H1 (cell line): Measurements from ENCODE around the gene IRF9. TPM values are rescaled to one million over a fixed set of nuclear protein-coding genes. Genes with fewer than 3 reads are reported as not detected.
A peak's percentile ranks its signal among the peaks of the same experiment; 100 is the strongest.

ENCODE experiments used
- CTCF ChIA-PET: fragments of 300-600 bp; sonication (Branson Sonifier 250); formaldehyde crosslinking; loops from one replicate; lab custom pipeline; 2021; ENCODE audit not compliant: partially characterized antibody; lab: Charles Lee
- POLR2A ChIA-PET: fragments of 300-600 bp; sonication (Branson Sonifier 250); formaldehyde crosslinking; loops from one replicate; lab custom pipeline; 2021; ENCODE audit warnings: inconsistent platforms; ENCODE audit not compliant: partially characterized antibody; lab: Charles Lee
- DNase-seq, 2 experiments: peaks; one replicate each; pipeline versions ENCODE4 v3.0.0 to v3.0.0-alpha.2; 2010 to 2022; ENCODE audit warnings: low spot score in 2 of 2, low read depth in 1 of 2, mixed read lengths in 1 of 2
- FAIRE-seq: peaks from 2 replicates; lab custom pipeline; 2011; peaks lifted over from hg19 to GRCh38; lab: Jason Lieb, UNC
- H2AFZ ChIP-seq: 2 replicates; pipeline ENCODE4 v1.8.1; 2012; ENCODE audit warnings: low read length, inconsistent platforms
- H2AK5ac ChIP-seq: 2 replicates; pipeline ENCODE4 v1.6.1; 2013; ENCODE audit warnings: low read depth, low read length
- H2BK120ac ChIP-seq: replicated peaks from 2 replicates; pipeline ENCODE3; 2013; ENCODE audit warnings: low read depth, low read length, inconsistent platforms
- H2BK12ac ChIP-seq: 2 replicates; pipeline ENCODE4 v1.6.1; 2013; ENCODE audit warnings: low read depth, low read length
- H2BK15ac ChIP-seq: 2 replicates; pipeline ENCODE4 v1.6.1; 2013; ENCODE audit warnings: low read length
- H2BK20ac ChIP-seq: 2 replicates; pipeline ENCODE4 v1.6.1; 2013; ENCODE audit warnings: low read length
- H2BK5ac ChIP-seq: 2 replicates; pipeline ENCODE4 v1.6.1; 2013; ENCODE audit warnings: low read depth, low read length
- H3K14ac ChIP-seq: 2 replicates; pipeline ENCODE4 v1.6.1; 2013; ENCODE audit warnings: inconsistent platforms; ENCODE audit not compliant: insufficient read length
- H3K18ac ChIP-seq: 2 replicates; pipeline ENCODE4 v1.6.1; 2013; ENCODE audit warnings: low read length; ENCODE audit errors: extremely low read depth
- H3K23ac ChIP-seq: 2 replicates; pipeline ENCODE4 v1.6.1; 2013; ENCODE audit warnings: inconsistent platforms; ENCODE audit not compliant: insufficient read length
- H3K23me2 ChIP-seq: 2 replicates; pipeline ENCODE4 v1.6.1; 2013; ENCODE audit warnings: low read depth, low read length
- H3K27ac ChIP-seq: 2 replicates; pipeline ENCODE4 v1.6.1; 2011; ENCODE audit warnings: low read depth, low read length, inconsistent platforms
- H3K27me3 ChIP-seq, 4 experiments: replicated peaks in 1 of 4; 1 replicate in 1 of 4; 2 replicates in 3 of 4; pipeline versions ENCODE4 v1.6.1 to v1.8.1; 2011 to 2013; ENCODE audit warnings: low read length in 3 of 4, mild to moderate bottlenecking in 3 of 4, inconsistent platforms in 2 of 4, mixed read lengths in 2 of 4, moderate library complexity in 1 of 4; ENCODE audit not compliant: control insufficient read depth in 3 of 4, insufficient read depth in 3 of 4; ENCODE audit errors: extremely low read depth in 1 of 4
- H3K36me3 ChIP-seq, 4 experiments: 2 replicates each; pipeline versions ENCODE4 v1.6.1 to v1.8.1; 2011 to 2013; ENCODE audit warnings: mild to moderate bottlenecking in 4 of 4, low read length in 3 of 4, moderate library complexity in 2 of 4, control low read depth in 1 of 4, inconsistent platforms in 1 of 4; ENCODE audit not compliant: insufficient read depth in 4 of 4, control insufficient read depth in 2 of 4
- H3K4ac ChIP-seq: replicated peaks from 2 replicates; pipeline ENCODE3; 2013; ENCODE audit warnings: low read length, low read depth, mixed read lengths, inconsistent platforms; ENCODE audit not compliant: insufficient read length
- H3K4me1 ChIP-seq, 4 experiments: replicated peaks in 1 of 4; 1 replicate in 1 of 4; 2 replicates in 3 of 4; pipeline versions ENCODE4 v1.6.1 to v1.8.1; 2011 to 2013; ENCODE audit warnings: low read length in 3 of 4, inconsistent platforms in 2 of 4, mixed read lengths in 1 of 4; ENCODE audit not compliant: insufficient read depth in 4 of 4, control insufficient read depth in 3 of 4
- H3K4me2 ChIP-seq, 2 experiments: 2 replicates each; pipeline versions ENCODE4 v1.6.1 to v1.8.1; 2011 to 2013; ENCODE audit warnings: low read depth in 2 of 2, low read length in 2 of 2, control low read depth in 1 of 2, inconsistent platforms in 1 of 2, mild to moderate bottlenecking in 1 of 2; ENCODE audit not compliant: insufficient read depth in 1 of 2
- H3K4me3 ChIP-seq, 4 experiments: fragments of 200-600, 300-600 bp in 1 of 4; sonication (generic), shearing (Covaris generic), sonication (Bioruptor Twin) in 1 of 4; 2 replicates each; pipeline versions ENCODE4 v1.5.1 to v1.8.1; 2011 to 2016; ENCODE audit warnings: low read length in 4 of 4, low read depth in 3 of 4, control low read depth in 2 of 4, inconsistent platforms in 2 of 4, mild to moderate bottlenecking in 2 of 4, mixed read lengths in 1 of 4, moderate library complexity in 1 of 4; ENCODE audit not compliant: insufficient read depth in 2 of 4; ENCODE audit errors: extremely low read depth in 1 of 4
- H3K56ac ChIP-seq: replicated peaks from 2 replicates; pipeline ENCODE3; 2013; ENCODE audit warnings: low read depth, mild to moderate bottlenecking, mixed read lengths, low read length, inconsistent platforms; ENCODE audit not compliant: insufficient read length
- H3K79me1 ChIP-seq: 2 replicates; pipeline ENCODE4 v1.6.1; 2013; ENCODE audit warnings: low read depth, low read length, control low read depth
- H3K79me2 ChIP-seq, 2 experiments: 2 replicates each; pipeline versions ENCODE4 v1.6.1 to v1.8.1; 2012 to 2013; ENCODE audit warnings: low read length in 2 of 2, mild to moderate bottlenecking in 2 of 2, inconsistent platforms in 1 of 2; ENCODE audit not compliant: insufficient read depth in 2 of 2, control insufficient read depth in 1 of 2
- H3K9ac ChIP-seq, 4 experiments: replicated peaks in 1 of 4; 1 replicate in 1 of 4; 2 replicates in 3 of 4; pipeline versions ENCODE4 v1.6.1 to v1.8.1; 2011 to 2013; ENCODE audit warnings: low read depth in 3 of 4, low read length in 3 of 4, control low read depth in 2 of 4, mild to moderate bottlenecking in 2 of 4, moderate library complexity in 2 of 4, inconsistent platforms in 1 of 4; ENCODE audit errors: extremely low read depth in 1 of 4
- H3K9me3 ChIP-seq, 2 experiments: 2 replicates each; pipeline versions ENCODE4 v1.6.1 to v1.8.1; 2012 to 2013; ENCODE audit warnings: mild to moderate bottlenecking in 2 of 2, moderate library complexity in 2 of 2, control low read depth in 1 of 2, inconsistent platforms in 1 of 2, low read depth in 1 of 2, low read length in 1 of 2, mixed read lengths in 1 of 2; ENCODE audit not compliant: insufficient read depth in 2 of 2
- H4K20me1 ChIP-seq, 2 experiments: replicated peaks in 1 of 2; 2 replicates each; pipeline versions ENCODE3 to v1.8.1; 2011 to 2013; ENCODE audit warnings: inconsistent platforms in 2 of 2, low read length in 2 of 2, mild to moderate bottlenecking in 1 of 2; ENCODE audit not compliant: insufficient read depth in 2 of 2, control insufficient read depth in 1 of 2
- H4K5ac ChIP-seq: 2 replicates; pipeline ENCODE4 v1.6.1; 2013; ENCODE audit warnings: low read length, low read depth, mixed read lengths, inconsistent platforms; ENCODE audit not compliant: insufficient read length
- H4K8ac ChIP-seq: 2 replicates; pipeline ENCODE4 v1.8.0; 2013; ENCODE audit warnings: mild to moderate bottlenecking, moderate library complexity, low read length, inconsistent platforms; ENCODE audit not compliant: insufficient read depth; ENCODE audit errors: extremely low read depth
- H4K91ac ChIP-seq: replicated peaks from 2 replicates; pipeline ENCODE3; 2013; ENCODE audit warnings: low read length, mixed read lengths, inconsistent platforms; ENCODE audit not compliant: insufficient read length
- HDAC2 ChIP-seq, 2 experiments: fragments of 300-600 bp in 1 of 2; sonication (generic) in 1 of 2; IDR thresholded peaks; 2 replicates each; pipeline ENCODE4 v1.6.1; 2011 to 2012; ENCODE audit warnings: low read depth in 2 of 2, low read length in 2 of 2, mild to moderate bottlenecking in 2 of 2, moderate library complexity in 2 of 2, borderline replicate concordance in 1 of 2, inconsistent platforms in 1 of 2
- POLR2A ChIP-seq, 2 experiments: IDR thresholded peaks; 1 replicate in 1 of 2; 2 replicates in 1 of 2; pipeline ENCODE4 v1.6.1; 2011; ENCODE audit warnings: low read depth in 2 of 2, low read length in 2 of 2, mild to moderate bottlenecking in 2 of 2; ENCODE audit errors: control extremely low read depth in 1 of 2
- POLR2AphosphoS5 ChIP-seq: IDR thresholded peaks from 2 replicates; pipeline ENCODE4 v1.6.1; 2011; ENCODE audit warnings: low read depth, low read length
- WGBS, 2 experiments: shearing (Covaris generic) in 1 of 2; methylation state at CpG; one replicate each; pipeline versions ENCODE4 v1.1.6 to v1.1.7; 2013 to 2015; ENCODE audit warnings: low lambda C conversion rate in 2 of 2, mixed read lengths in 2 of 2, inconsistent platforms in 1 of 2, low coverage in 1 of 2, missing lambda C conversion rate in 1 of 2; ENCODE audit not compliant: insufficient replicate concordance in 2 of 2, insufficient coverage in 1 of 2, insufficient read length in 1 of 2; ENCODE audit errors: extremely low coverage in 1 of 2, missing lambda C conversion rate in 1 of 2; 5-methylcytosine and 5-hydroxymethylcytosine counted together
- polyA plus RNA-seq, 7 experiments: library from polyadenylated mRNA; depleted of rRNA in 3 of 7; stranded (reverse) in 5 of 7; unstranded in 2 of 7; fragments of >200 nt in 5 of 7; fragments of 200-250 nt in 2 of 7; gene quantifications; 1 replicate in 5 of 7; 2 replicates in 1 of 7; 4 replicates in 1 of 7; pipeline versions ENCODE4 v1.2.1 to v1.2.3, GENCODE V29; 2011 to 2013; ENCODE audit warnings: missing spikeins in 2 of 7, mixed read lengths in 2 of 7
- total RNA-seq: library from RNA; stranded (reverse); fragmentation: NEBNext Ultra II Directional; extraction: Animal tissue kit (Norgen Biotek cat#: 25700); gene quantifications from 2 replicates; pipeline ENCODE4 v1.2.1, GENCODE V29; 2021

Gene IRF9
- total and polyA plus RNA-seq, 2 of the 8 experiments (the other 6 are each of a cell fraction or from before 2014, with no cell fraction given), result 11.4 to 13.2 TPM

DNA sequence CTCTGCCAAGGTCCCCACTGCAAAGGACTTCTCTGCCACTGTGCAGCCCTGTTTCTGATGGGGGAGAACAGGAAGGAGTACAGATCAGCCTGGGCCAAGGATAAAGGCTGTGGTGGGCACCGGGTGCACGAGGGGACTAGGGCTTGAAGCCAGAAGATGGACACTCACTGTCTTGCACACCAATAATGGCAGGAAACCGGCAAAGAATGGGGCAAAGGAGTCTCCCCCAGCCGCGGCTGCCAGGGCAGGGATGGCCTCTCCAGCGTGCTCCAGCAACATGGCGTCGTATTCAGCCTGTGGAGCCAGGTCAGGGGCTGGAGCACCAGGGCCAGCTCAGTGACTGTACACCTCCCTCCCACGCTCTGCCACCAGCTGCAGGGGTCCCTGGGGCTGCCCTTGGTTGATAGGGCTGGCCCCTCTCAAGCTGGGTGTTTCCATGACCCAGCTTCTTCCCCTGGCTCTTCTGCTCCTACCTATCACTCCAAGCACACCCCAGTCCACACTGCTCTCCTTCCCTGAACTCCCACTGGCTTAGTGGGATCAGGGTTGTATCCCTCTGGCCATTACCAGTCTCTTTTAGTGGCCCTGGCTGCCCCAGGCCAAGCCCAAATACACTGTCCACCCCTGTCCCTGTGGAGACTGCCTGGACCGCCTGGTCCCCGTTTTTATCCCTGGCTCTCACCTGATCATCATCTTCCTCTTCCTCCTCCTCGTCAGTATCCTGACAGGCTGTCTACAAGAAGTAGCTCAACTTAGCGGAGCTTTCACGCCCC, 21.2 kb downstream of the IRF9 start:
- H3K18ac ChIP-seq, result no peak overlapping the region
- no peak overlapping the region for H2BK5ac ChIP-seq
- H3K23me2 ChIP-seq, result no peaks in the 10 kb centered on the region
- H4K91ac ChIP-seq, result no peak overlapping the region
- peaks cover 0 to 6% of the 10 kb centered on the region in 2 experiments; a peak in 1 of 4 replicates for H3K79me2 ChIP-seq
- peaks cover 2 to 25% of the 10 kb centered on the region in 2 experiments for H4K20me1 ChIP-seq
- no peak overlapping the region for H3K14ac ChIP-seq
- no peak overlapping the region for H2BK20ac ChIP-seq
- no peaks in the 10 kb centered on the region for H3K27me3 ChIP-seq
- WGBS, 2 experiments, result 94% methylated on average over 14 of the region's 14 CpGs; no CpG with 5 or more reads in 1 of the 2 experiments
- H3K4ac ChIP-seq, result no peak overlapping the region
- H3K9me3 ChIP-seq, result no peaks in the 10 kb centered on the region
- DNase-seq (no peak), FAIRE-seq (no peak)
- H2BK12ac ChIP-seq, result no peak overlapping the region
- CTCF ChIA-PET, result interaction anchor here (1.0 to 1.3 kb wide), 2 partner anchors 11 to 21 kb away, joined by 4 to 5 read pairs; partner anchors contain the start of genes IRF9 and REC8
- H3K4me1 ChIP-seq, result no peaks in the 10 kb centered on the region
- H2BK120ac ChIP-seq, result no peak overlapping the region
- peaks cover 27 to 84% (median 69%) of the 10 kb centered on the region in 4 experiments for H3K36me3 ChIP-seq
- no peak overlapping the region for H4K5ac ChIP-seq
- no peak overlapping the region for H2BK15ac ChIP-seq
- H3K56ac ChIP-seq, result no peak overlapping the region
- H3K27ac ChIP-seq, result no peak overlapping the region
- no peak overlapping the region for H3K4me3 ChIP-seq
- H4K8ac ChIP-seq, result no peak overlapping the region; the same call in 1 of the 2 replicates
- H2AK5ac ChIP-seq, result no peak overlapping the region
- TF ChIP-seq HDAC2 (IDR thresholded peaks at IDR 0.05; ENCODE audit: borderline replicate concordance in 1 of 2, low read depth in 2 of 2, low read length in 2 of 2) (no peak), POLR2A (IDR thresholded peaks at IDR 0.05; ENCODE audit: control extremely low read depth in 1 of 2, low read depth in 2 of 2, low read length in 2 of 2) (peak in 1 of 2 experiments; percentile 46; a peak in 1 of 3 replicates), POLR2AphosphoS5 (peak; percentile 18; the same call in 1 of the 2 replicates)
- H3K9ac ChIP-seq, result no peak overlapping the region
- POLR2A ChIA-PET, result interaction anchor here (0.8 to 9.3 kb wide), 11 partner anchors 10 to 117 kb away, joined by 3 to 93 read pairs (median 4); partner anchors contain the start of genes CHMP4A, DHRS1, IRF9 and NOP9
- H2AFZ ChIP-seq, result no peak overlapping the region
- no peak overlapping the region for H3K4me2 ChIP-seq
- peaks cover 9% of the 10 kb centered on the region for H3K79me1 ChIP-seq
- no peak overlapping the region for H3K23ac ChIP-seq
